ENCODE results near the gene HP1BP3.

Gene HP1BP3

GRCh38 chr1:20726932-20727745, 60.0 kb downstream of the HP1BP3 start:
- H3K4me3 ChIP-seq (ENCODE audit: low read depth, low read length, poor library complexity, severe bottlenecking): no peak overlapping the region
- H3K27ac ChIP-seq (ENCODE audit: low read depth, low read length, poor library complexity, severe bottlenecking): no peak overlapping the region
- no peaks in the 10 kb centered on the region for H3K36me3 ChIP-seq (ENCODE audit: insufficient read depth, low read length)
- H3K4me1 ChIP-seq (ENCODE audit: insufficient read depth, low read length, severe bottlenecking): peaks cover under 1% of the 10 kb centered on the region
- H3F3A ChIP-seq (ENCODE audit: insufficient read depth, low read length): no peaks in the 10 kb centered on the region
- H3K9me2 ChIP-seq (ENCODE audit: low read depth, low read length): no peaks in the 10 kb centered on the region
- H3K79me2 ChIP-seq (ENCODE audit: insufficient read depth, low read length): no peaks in the 10 kb centered on the region
- no peak overlapping the region for H3K4me2 ChIP-seq (ENCODE audit: low read length)
- no peaks in the 10 kb centered on the region for H4K20me1 ChIP-seq (ENCODE audit: insufficient read depth, low read length)
- H3K27me3 ChIP-seq (ENCODE audit: insufficient read depth, low read length): peaks cover 8% of the 10 kb centered on the region; the same call in 1 of the 2 replicates
- H3K9me3 ChIP-seq (ENCODE audit: low read length): no peaks in the 10 kb centered on the region
- H2AFZ ChIP-seq (ENCODE audit: low read length): no peak overlapping the region
- H3K9ac ChIP-seq (ENCODE audit: low read length): no peak overlapping the region
- TF ChIP-seq, protein P1, sequence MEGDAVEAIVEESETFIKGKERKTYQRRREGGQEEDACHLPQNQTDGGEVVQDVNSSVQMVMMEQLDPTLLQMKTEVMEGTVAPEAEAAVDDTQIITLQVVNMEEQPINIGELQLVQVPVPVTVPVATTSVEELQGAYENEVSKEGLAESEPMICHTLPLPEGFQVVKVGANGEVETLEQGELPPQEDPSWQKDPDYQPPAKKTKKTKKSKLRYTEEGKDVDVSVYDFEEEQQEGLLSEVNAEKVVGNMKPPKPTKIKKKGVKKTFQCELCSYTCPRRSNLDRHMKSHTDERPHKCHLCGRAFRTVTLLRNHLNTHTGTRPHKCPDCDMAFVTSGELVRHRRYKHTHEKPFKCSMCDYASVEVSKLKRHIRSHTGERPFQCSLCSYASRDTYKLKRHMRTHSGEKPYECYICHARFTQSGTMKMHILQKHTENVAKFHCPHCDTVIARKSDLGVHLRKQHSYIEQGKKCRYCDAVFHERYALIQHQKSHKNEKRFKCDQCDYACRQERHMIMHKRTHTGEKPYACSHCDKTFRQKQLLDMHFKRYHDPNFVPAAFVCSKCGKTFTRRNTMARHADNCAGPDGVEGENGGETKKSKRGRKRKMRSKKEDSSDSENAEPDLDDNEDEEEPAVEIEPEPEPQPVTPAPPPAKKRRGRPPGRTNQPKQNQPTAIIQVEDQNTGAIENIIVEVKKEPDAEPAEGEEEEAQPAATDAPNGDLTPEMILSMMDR (IDR thresholded peaks at IDR 0.05; ENCODE audit: low read length): no peak
- TF ChIP-seq EZH2 (IDR thresholded peaks at IDR 0.05; ENCODE audit: borderline replicate concordance, low read length): no peak

- no peaks in the 10 kb centered on the region for H3F3A ChIP-seq (ENCODE audit: insufficient read depth, low read length)
- H3K79me2 ChIP-seq (ENCODE audit: insufficient read depth, low read length): no peaks in the 10 kb centered on the region
- H3K36me3 ChIP-seq (ENCODE audit: insufficient read depth, low read length): no peaks in the 10 kb centered on the region
- no peak for TF ChIP-seq EZH2 (IDR thresholded peaks at IDR 0.05; ENCODE audit: borderline replicate concordance, low read length)
- TF ChIP-seq, protein P1 (IDR thresholded peaks at IDR 0.05; ENCODE audit: low read length): no peak
- H3K9me3 ChIP-seq (ENCODE audit: low read length): no peaks in the 10 kb centered on the region
- H4K20me1 ChIP-seq (ENCODE audit: insufficient read depth, low read length): no peaks in the 10 kb centered on the region
- no peak overlapping the region for H3K4me2 ChIP-seq (ENCODE audit: low read length)
- H3K27ac ChIP-seq (ENCODE audit: low read depth, low read length, poor library complexity, severe bottlenecking): no peak overlapping the region
- H3K4me3 ChIP-seq (ENCODE audit: low read depth, low read length, poor library complexity, severe bottlenecking): no peak overlapping the region
- peaks cover 8% of the 10 kb centered on the region; the same call in 1 of the 2 replicates for H3K27me3 ChIP-seq (ENCODE audit: insufficient read depth, low read length)
- H3K9me2 ChIP-seq (ENCODE audit: low read depth, low read length): no peaks in the 10 kb centered on the region
- H2AFZ ChIP-seq (ENCODE audit: low read length): no peak overlapping the region
- H3K4me1 ChIP-seq (ENCODE audit: insufficient read depth, low read length, severe bottlenecking): no peaks in the 10 kb centered on the region
- no peak overlapping the region for H3K9ac ChIP-seq (ENCODE audit: low read length)
These were observed 60.8 kb downstream of the HP1BP3 start for GRCh38 chr1:20726118-20726911.

DNA sequence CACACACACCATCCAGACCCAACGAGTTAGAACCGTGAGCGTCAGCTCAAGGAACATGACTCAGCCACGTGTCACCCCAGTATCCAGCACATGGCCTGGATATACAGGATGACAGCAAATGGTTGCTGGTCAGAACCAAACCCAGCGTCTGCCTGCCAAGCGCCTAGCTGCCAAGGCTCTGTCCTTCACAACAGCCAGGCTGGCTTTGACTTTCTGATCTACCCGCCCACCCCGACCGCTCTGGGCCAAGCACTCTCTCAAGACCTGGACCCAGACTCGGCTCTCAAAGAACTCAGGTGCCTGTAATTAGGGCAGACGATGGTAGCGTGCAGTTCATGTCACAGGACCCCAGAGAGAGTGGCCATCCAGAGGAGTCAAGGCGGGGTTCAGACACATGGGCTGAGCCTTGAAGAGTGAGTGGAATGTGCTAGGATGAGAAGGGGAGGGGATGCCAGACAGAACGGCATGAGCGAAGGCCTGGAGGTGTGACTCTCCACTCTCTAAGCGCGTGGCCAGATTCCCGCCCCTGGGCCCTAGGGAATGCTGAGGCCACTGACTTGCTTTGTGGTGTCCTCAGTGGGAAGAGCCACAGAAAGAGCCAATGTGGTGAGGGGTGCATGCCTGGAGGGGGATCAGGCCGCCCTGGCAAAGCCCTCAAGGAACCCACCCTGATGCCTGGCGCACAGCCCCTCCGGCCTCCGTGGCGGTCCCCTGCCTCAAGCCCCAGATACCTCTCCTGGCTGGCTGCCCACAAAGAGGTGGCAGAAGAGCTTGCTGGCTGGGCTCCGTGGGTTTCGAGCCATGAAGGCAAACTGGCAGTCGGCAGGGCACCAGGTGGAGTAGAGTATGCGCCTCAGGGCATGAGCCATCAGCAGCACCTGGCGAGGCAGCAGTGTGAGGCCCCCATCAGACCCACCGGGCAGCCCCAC, 61.7 kb downstream of the HP1BP3 start:
- H3K4me3 ChIP-seq (ENCODE audit: low read depth, low read length, poor library complexity, severe bottlenecking): no peak overlapping the region
- TF ChIP-seq EZH2 (IDR thresholded peaks at IDR 0.05; ENCODE audit: borderline replicate concordance, low read length): no peak
- TF ChIP-seq, protein P1 (IDR thresholded peaks at IDR 0.05; ENCODE audit: low read length): no peak
- no peaks in the 10 kb centered on the region for H3K4me1 ChIP-seq (ENCODE audit: insufficient read depth, low read length, severe bottlenecking)
- H3K4me2 ChIP-seq (ENCODE audit: low read length): no peak overlapping the region
- no peaks in the 10 kb centered on the region for H3K9me3 ChIP-seq (ENCODE audit: low read length)
- peaks cover 8% of the 10 kb centered on the region; the same call in 1 of the 2 replicates for H3K27me3 ChIP-seq (ENCODE audit: insufficient read depth, low read length)
- no peak overlapping the region for H3K9ac ChIP-seq (ENCODE audit: low read length)
- no peak overlapping the region for H3K27ac ChIP-seq (ENCODE audit: low read depth, low read length, poor library complexity, severe bottlenecking)
- H3F3A ChIP-seq (ENCODE audit: insufficient read depth, low read length): no peaks in the 10 kb centered on the region
- H3K9me2 ChIP-seq (ENCODE audit: low read depth, low read length): no peaks in the 10 kb centered on the region
- no peaks in the 10 kb centered on the region for H4K20me1 ChIP-seq (ENCODE audit: insufficient read depth, low read length)
- H3K36me3 ChIP-seq (ENCODE audit: insufficient read depth, low read length): no peaks in the 10 kb centered on the region
- H2AFZ ChIP-seq (ENCODE audit: low read length): no peak overlapping the region
- no peaks in the 10 kb centered on the region for H3K79me2 ChIP-seq (ENCODE audit: insufficient read depth, low read length)

Measured in OCI-LY1 (cell line).